Pancreas (tissue), 10 donors: ENCODE data around the gene WDCP. TPM values are rescaled to one million over a fixed set of nuclear protein-coding genes. Genes with fewer than 3 reads are reported as not detected.
"Not testable (repeated sequence)": the region's sequence is repeated elsewhere in the genome, so short reads cannot be mapped to it uniquely, and the experiment has no call there.

Source experiments
- ATAC-seq, 4 donors: fragments of 200-7000 bp; cut with Tn5 transposase; one replicate each; pipeline versions ENCODE4 v1.8.0 to v1.9.1; 2020; ENCODE audit warnings: mild to moderate bottlenecking in 4 of 4, moderate library complexity in 4 of 4
- DNase-seq, 6 donors: peaks; one replicate each; pipeline ENCODE4 v3.0.0-alpha.2; 2020
- FAIRE-seq: peaks from 2 replicates; lab custom pipeline; 2012; peaks lifted over from hg19 to GRCh38; lab: Jason Lieb, UNC
- H3K27ac ChIP-seq, 4 donors: fragments of 200-600 bp; sonication (generic); 1 replicate in 3 of 4; 2 replicates in 1 of 4; pipeline versions ENCODE4 v1.5.0 to v1.8.0; 2020
- H3K27me3 ChIP-seq, 4 donors: fragments of 200-600 bp; one replicate each; pipeline ENCODE4 v1.8.0; 2021
- H3K36me3 ChIP-seq, 3 donors: fragments of 200-600 bp; sonication (generic) in 1 of 3; one replicate each; pipeline versions ENCODE4 v1.5.0 to v1.8.0; 2020 to 2021
- H3K4me1 ChIP-seq, 3 donors: fragments of 200-600 bp; one replicate each; pipeline ENCODE4 v1.8.0; 2021
- H3K4me3 ChIP-seq, 4 donors: fragments of 200-600 bp; sonication (generic) in 2 of 4; one replicate each; pipeline versions ENCODE4 v1.5.0 to v1.8.0; 2020 to 2021
- H3K9me3 ChIP-seq, 4 donors: fragments of 200-600 bp; one replicate each; pipeline ENCODE4 v1.8.0; 2021
- CTCF ChIP-seq, 4 donors: fragments of 200-600 bp; sonication (generic) in 3 of 4; IDR thresholded peaks; one replicate each; pipeline versions ENCODE4 v1.5.0 to v1.8.0; 2021; ENCODE audit warnings: antibody characterized with exemption in 4 of 4
- WGBS, 2 donors: extraction: QIAGEN DNeasy Blood & Tissue Kit; methylation state at CpG; one replicate each; pipeline ENCODE4 v1.1.7; 2013; 5-methylcytosine and 5-hydroxymethylcytosine counted together
- intact Hi-C, 3 donors: fragments of 100-400 bp; cut with DNase I; formaldehyde crosslinking; loops; one replicate each; pipeline versions ENCODE4 v1.11.1 to v1.14.2; 2022
- polyA plus RNA-seq, 2 donors: library from polyadenylated mRNA; stranded (reverse); fragments of 200-250 nt; gene quantifications; one replicate each; pipeline ENCODE4 v1.2.3, GENCODE V29; 2013
- total RNA-seq, 6 donors: library from RNA; stranded (reverse); fragmentation: NEBNext Ultra II Directional in 4 of 6; extraction: Animal tissue kit (Norgen Biotek cat#: 25700) in 4 of 6; gene quantifications; one replicate each; pipeline versions ENCODE4 v1.2.1 to v1.2.4, GENCODE V29; 2021 to 2023
- donor health status: healthy with polysubstance abuse.
- donor health status: DM: no; HTN: no; CAD: no; lungs with moderate emphysema.
- donor health status: DM: no; HTN: no; CAD: no.
- donor health status: control.
- donor health status: control.
- donor health status: Bipolar disorder and iron deficiency.
- donor health status: DM: yes; HTN: yes; CAD: no.
- donor health status: DM: no; HTN: no; CAD: no.
- donor health status: DM: no; HTN: no; CAD: no.
- donor health status: DM: yes; HTN: yes; CAD: no.

Gene WDCP
- total and polyA plus RNA-seq, 8 donors, result 0.84 to 8.5 (median 2.8) TPM

GRCh38 chr2:24048769-24049484 is 1.7 kb upstream of the WDCP start:
- no peaks in the 10 kb centered on the region for H3K36me3 ChIP-seq
- WGBS, 2 donors, result 20 to 25% methylated on average over 23 of the region's 23 CpGs
- H3K9me3 ChIP-seq, result no peaks in the 10 kb centered on the region
- FAIRE-seq (no peak), DNase-seq (no peak), ATAC-seq (no peak)
- no peak for TF ChIP-seq CTCF (IDR thresholded peaks at IDR 0.05)
- H3K27me3 ChIP-seq, result no peaks in the 10 kb centered on the region
- H3K4me3 ChIP-seq, result peak overlapping the region in 2 of 4 donors; percentile 74 to 87
- H3K27ac ChIP-seq, result no peak overlapping the region
- H3K4me1 ChIP-seq, result peaks cover 0 to 17% (median 0%) of the 10 kb centered on the region in 3 donors
- intact Hi-C loops, result no loop called here

- H3K4me3 ChIP-seq, result peak overlapping the region in 2 of 4 donors; percentile 20 to 59
- H3K36me3 ChIP-seq, result no peaks in the 10 kb centered on the region
- H3K27me3 ChIP-seq, result no peaks in the 10 kb centered on the region
- DNase-seq, result no peak
- no peak overlapping the region for H3K27ac ChIP-seq
- no peak for TF ChIP-seq CTCF (IDR thresholded peaks at IDR 0.05)
- 35 to 41% methylated on average over 8 of the region's 8 CpGs for WGBS, 2 donors
- intact Hi-C loops, result no loop called here
- no peaks in the 10 kb centered on the region for H3K9me3 ChIP-seq
- H3K4me1 ChIP-seq, result peaks cover 0 to 17% (median 0%) of the 10 kb centered on the region in 3 donors
- peak in 1 of 4 donors; percentile 0 for ATAC-seq
- FAIRE-seq, result no peak
Observed at GRCh38 chr2:24047703-24048033, 477 bp upstream of the WDCP start.

GRCh38 chr2:24046599-24046929 is 627 bp downstream of the WDCP start:
- H3K27me3 ChIP-seq, result no peaks in the 10 kb centered on the region
- H3K9me3 ChIP-seq, result no peaks in the 10 kb centered on the region
- no peak for TF ChIP-seq CTCF (IDR thresholded peaks at IDR 0.05)
- peaks cover 0 to 17% (median 0%) of the 10 kb centered on the region in 3 donors for H3K4me1 ChIP-seq
- FAIRE-seq, result no peak
- H3K27ac ChIP-seq, result no peak overlapping the region
- intact Hi-C loops, result no loop called here
- WGBS, 2 donors, result 0 to 3% methylated on average over 2 of the region's 2 CpGs
- H3K36me3 ChIP-seq, result no peaks in the 10 kb centered on the region
- no peak for DNase-seq
- no peak for ATAC-seq
- peak overlapping the region in 3 of 4 donors; percentile 33 to 59 (median 57) for H3K4me3 ChIP-seq

- ATAC-seq, result no peak
- no peak for DNase-seq
- Histone ChIP-seq H3K9me3 (no peaks in the 10 kb centered on the region), H3K27me3 (no peaks in the 10 kb centered on the region), H3K4me3 (peak overlapping the region in 1 of 4 donors; percentile 57), H3K4me1 (peaks cover 0 to 17% (median 0%) of the 10 kb centered on the region in 3 donors), H3K36me3 (no peaks in the 10 kb centered on the region), H3K27ac (no peak overlapping the region)
- FAIRE-seq, result no peak
- 71 to 76% methylated on average over 11 of the region's 11 CpGs for WGBS, 2 donors
- TF ChIP-seq CTCF (IDR thresholded peaks at IDR 0.05), result no peak
- intact Hi-C loops, result no loop called here
Observed at GRCh38 chr2:24045511-24046508, 1.4 kb downstream of the WDCP start.

- H3K27me3 ChIP-seq, H3K9me3 ChIP-seq, H3K4me1 ChIP-seq, ATAC-seq, FAIRE-seq, H3K36me3 ChIP-seq, H3K4me3 ChIP-seq, H3K27ac ChIP-seq, intact Hi-C loops, DNase-seq: not testable (repeated sequence)
- WGBS, 2 donors, result 90 to 96% methylated on average over 6 of the region's 6 CpGs
Observed at GRCh38 chr2:24043133-24043532, 4.1 kb downstream of the WDCP start.
